Stimulated activated CD8-positive, alpha-beta memory T cell treated with anti-CD3 and anti-CD28 coated beads, Interleukin-4, amount 100 ng/mL, for 24 hours (primary cell): Measurements from ENCODE around the gene PDLIM5.
"Not testable (repeated sequence)": the region's sequence is repeated elsewhere in the genome, so short reads cannot be mapped to it uniquely, and the experiment has no call there.

Experiments
- DNase-seq: peaks from one replicate; pipeline ENCODE4 v3.0.0-alpha.2; 2020; ENCODE audit warnings: low read depth

Gene PDLIM5

DNA sequence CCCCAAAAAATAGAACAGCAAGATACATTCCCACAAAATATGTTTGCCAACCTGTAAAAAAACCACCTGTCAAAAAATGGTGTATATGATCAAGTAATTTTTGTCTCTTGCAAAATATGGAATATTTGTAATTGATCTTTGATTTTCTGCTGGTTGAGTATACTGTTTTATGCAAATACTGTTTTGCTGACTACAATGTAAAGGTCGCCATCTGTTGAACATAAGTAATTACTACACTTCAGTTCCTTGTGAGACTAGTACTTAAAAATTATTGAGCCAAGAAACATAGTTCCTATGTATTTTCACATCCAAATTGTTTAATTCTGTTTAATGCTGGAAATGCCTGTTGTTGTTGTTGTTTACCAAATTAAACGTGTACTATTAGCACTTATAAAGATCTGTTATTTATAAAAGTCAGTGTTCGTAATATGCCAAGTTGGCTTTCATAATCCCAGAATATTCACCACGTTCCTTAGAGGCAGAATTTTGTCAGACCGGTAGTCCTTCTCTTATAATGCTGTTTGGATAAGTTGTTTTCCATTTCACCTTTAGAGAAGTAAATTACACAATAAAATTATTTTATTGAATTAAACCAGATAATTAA lies 144.2 kb downstream of the PDLIM5 start:
- DNase-seq: no peak

DNA sequence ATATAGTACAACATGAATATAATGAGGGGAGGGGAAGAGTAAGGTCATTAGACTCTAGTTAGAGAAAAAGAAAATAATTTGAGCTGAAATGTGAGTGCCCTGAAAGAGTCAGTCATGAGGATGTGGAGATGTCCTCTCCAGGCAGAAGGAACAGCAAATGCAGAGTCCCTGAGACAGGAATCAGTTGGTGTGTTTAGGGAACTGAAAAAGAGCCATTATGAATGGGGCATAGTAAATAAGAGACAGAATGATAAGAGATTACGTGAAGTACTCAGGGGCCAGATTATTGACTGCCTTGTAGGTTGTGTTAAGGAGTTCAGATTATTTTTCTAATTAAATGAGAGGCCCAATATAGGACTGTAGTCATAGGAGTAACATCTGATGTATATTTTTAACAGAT lies 147.0 kb downstream of the PDLIM5 start:
- no peak for DNase-seq

DNA sequence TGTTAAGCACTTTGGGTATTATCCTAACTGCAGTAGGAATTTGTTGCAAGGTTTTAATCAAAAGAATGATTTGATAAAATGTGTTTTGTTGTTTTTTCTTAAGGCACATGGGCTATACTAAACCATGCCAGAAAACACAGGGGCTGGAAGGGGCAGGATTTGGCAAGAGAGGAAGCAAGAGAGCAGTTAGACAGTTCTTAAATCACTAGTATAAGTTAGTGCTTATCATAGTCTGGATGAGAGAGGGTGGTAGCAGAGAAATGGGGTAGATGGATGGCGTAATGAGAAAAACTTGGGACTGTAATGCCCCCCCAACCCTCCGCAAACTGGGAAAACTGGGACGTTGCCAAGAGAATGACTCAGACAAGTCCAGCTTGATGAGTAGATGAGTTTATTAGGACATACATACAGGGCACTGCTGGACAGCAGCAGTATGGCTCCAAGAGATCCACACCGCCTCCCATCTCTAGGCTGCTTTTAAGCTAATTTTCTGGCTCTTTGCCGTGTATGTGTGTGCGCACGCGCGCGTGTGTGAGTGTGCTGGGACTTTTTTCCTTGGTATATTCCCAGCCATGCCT lies 151.5 kb downstream of the PDLIM5 start:
- no peak for DNase-seq

DNA sequence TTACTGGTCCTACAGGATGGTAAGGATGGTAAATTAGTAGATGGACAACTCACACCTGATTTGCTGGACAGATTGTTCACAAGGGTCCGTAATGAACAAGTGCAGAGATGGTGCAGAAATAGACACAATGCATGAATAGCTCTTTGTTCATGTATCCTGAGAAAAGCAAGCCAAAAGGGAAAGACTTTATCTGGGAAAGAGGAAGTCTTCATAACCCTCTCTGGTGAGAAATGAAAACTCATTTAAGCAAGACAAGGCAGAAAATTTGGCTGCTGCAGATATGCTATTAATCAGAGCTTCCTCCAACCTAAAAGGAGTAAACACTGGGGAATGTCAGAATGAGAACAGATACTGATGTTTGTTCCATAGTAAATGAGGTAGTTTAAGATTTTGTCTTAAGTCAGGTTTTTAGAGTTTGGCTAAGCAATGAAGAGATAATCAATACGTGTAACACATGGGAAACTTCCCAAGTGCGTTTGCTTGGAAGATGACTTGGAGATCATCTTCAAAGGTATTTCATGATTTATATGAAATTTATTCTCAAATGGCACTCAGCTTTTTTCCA lies 153.6 kb downstream of the PDLIM5 start:
- no peak for DNase-seq

DNA sequence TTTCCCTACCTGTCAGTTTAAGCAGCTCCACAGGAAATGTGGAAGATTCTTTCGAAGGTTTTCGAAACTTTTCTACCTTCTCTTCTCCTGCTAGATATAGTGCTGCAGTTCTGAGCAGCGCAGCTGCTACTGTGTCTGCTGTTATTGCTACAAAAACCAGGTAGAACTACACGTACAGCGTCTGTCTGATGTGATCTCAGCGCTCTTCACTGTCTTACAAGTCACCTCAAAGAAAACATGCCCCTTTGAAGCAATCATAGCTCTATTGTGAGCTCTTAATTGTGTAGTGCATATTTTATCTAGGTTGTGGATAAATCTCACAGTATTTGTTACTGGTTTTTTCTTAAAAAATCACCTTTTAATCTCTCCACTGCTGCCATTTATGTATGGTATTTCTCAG lies 158.4 kb downstream of the PDLIM5 start:
- DNase-seq: no peak

DNA sequence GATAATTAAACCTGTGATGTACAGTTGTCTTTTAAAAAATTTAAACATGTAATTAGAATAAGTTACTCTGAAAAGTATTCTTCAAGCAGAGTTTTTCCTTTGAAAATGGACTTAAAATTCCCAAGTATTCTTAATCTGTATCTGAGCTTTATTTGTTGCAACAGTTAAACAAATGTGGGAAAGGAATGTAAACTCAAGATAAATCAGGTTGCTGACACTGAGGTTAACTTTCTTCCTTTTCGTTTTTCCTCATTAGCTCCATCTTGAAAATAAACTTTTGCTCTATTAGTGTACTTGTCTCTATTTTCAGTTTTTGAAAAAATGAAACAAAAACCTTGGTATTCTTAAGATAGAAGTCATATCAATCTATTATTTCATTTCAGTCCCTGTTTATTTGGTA lies 161.5 kb downstream of the PDLIM5 start:
- DNase-seq: no peak

DNA sequence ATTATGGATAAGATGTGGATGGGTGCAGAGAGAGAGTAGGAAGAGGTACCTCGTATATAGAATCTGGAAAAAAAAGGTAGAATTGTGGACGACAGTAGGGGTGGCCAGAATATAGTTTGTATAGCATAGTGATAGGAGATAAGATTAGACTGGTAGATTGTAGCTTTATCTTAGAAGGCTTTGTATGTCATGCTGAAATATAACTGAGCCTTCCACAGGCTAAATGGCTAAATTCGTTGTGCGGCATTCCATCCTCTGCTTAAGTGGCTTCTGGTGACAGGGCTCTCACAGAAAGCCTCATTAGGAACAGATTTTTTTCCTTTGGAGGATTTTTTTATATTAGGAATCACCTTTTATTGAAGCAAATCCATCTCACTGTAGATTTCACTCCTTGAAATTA lies 163.7 kb downstream of the PDLIM5 start:
- no peak for DNase-seq

DNA sequence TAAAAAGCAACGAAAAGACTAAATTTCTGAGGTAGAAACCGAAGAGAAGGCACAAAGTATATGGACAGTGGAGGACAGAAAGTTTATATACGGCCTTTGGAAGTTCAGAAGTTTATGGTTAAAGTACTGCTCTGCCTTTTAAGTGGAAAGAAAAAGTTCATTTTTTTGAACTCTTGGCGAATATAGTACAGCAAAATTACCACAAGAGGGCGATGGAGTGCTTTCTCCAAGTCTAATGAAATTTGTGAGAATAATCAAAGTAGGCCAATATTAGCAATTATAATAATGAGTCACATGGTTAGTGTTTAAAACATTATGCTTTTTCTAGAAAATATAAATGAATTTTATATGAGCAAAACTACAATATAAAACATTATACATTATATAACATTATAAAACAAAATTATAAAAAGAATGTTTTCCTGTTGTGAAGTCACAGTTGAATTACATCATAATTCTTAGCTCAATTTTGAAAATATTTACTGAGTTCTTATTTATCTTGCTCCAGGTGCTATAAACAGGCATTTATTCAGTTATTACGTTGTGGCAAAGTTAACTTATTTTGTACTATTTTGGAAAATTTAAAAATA lies 169.8 kb downstream of the PDLIM5 start:
- no peak for DNase-seq

DNA sequence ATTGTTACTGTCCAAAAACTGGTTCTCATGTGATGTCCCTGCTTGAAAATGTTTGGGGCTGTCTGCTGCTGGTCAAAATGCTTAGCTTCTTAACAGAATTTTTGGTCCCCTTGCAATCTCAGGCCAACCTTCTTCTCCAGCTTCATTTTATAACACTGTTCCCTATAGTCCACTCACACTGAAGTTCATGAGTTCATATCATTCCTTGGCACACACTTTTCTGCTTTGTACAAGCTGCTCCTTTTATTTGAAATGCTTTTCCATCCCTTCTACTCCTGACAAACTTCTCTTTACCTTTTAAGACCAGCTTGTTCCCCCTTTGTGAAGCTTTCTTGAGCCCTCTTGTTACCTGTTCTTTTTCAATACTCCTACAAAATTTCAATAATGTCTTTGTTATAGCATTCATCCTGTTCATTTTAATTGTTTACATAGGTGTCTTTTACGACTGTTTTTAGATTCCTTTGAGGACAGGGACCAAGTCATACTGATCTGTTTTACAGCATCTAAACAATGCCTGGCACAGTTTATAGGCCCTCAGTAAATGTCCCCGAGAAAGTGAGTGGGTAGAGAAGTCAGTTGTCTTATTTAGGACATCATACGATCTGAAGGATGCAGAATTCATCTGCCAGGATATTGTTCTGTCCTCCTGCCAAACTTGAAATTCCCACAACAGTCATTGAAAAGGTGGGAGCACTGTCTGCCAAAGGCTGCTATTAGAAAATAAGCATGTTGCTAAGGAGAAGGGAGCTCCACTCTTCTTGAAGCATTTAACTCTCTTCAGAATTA lies 171.6 kb downstream of the PDLIM5 start:
- no peak for DNase-seq

DNA sequence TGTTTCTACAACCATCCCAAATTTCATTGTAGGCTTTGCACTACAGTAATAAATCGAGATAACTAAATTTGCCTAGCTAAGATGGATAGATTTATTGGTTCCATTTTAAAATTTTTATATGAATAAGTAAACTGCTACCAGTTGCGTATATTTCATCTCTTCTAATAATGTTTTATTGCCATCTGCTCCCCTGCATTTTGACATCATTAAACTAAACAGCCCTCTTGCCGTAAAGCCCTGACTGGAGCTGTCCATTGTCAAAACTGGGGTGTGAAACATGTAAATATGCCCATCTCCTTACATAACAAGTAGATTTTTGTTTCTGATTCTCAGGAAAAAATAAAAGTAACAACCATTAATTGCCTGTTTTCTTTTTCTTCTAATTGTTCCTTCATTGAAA lies 175.2 kb downstream of the PDLIM5 start:
- DNase-seq: no peak

DNA sequence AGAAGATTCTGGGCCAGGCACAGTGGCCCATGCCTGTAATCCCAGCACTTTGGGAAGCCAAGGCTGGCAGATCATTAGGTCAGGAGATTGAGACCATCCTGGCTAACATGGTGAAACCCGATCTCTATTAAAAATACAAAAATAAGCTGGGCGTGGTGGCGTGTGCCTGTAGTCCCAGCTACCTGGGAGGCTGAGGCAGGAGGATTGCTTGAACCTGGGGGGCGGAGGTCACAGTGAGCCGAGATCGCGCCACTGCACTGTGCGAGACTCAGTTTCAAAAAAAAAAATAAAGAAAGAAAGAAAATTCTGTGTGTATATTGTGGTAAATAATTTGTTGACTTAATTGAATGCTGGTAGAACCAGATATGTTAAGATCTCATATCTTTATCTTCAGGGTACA lies 177.3 kb downstream of the PDLIM5 start:
- not testable (repeated sequence) for DNase-seq

DNA sequence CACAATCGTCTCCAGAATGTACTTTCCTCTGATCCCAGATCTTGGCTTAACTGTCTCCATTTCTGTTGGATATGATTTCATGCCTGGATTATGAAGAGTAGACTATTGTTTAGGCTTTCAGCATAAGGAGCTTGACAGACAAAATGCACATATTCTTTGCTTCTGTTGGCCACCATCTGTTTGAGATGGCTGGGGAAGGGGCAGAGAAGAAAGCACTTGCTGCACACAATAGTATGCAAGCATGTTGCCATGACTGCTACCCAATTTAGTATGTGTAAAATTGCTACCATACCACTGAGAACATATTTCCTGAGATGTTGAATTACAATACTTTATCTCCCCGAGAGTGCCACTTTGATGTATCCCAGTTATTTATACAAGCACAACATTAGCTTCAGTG lies 178.1 kb downstream of the PDLIM5 start:
- DNase-seq: no peak

DNA sequence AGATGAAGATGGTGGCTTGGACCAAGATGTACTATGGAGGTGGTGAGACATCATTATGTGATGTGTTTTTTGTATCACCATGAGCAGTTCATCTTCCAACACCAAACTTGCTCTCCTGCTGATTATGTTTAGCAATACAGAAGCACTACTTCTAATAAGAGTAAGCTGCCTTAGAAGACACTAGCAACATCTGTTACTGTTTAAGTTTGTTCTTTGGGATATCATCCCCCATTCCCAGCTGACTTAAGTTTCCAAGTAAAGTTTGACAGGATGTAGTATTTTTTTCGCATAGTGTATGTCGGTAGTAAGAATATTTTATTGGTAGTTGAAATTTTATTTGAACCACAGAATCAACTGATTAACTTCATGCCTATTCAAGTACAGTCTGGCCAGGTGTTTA lies 182.5 kb downstream of the PDLIM5 start:
- DNase-seq: no peak

DNA sequence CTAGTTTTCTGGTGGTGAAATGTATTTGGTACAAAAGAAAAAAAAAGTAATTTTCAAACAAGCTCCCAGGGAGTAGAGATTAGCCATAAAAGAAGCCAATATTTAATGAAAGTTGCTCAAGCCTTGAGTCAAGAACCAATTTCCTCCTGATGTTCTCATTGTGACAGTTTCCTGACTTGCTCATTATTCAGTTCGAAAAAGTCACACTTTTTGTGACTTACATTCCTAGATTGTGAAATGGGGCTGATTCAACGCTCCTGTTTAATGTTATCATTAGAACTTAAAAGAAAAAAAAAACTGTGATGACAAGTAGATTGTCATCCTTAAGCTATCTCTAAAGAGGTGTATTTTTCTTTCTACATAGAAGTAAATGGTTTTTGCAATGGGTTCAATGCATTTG lies 183.4 kb downstream of the PDLIM5 start:
- DNase-seq: no peak

DNA sequence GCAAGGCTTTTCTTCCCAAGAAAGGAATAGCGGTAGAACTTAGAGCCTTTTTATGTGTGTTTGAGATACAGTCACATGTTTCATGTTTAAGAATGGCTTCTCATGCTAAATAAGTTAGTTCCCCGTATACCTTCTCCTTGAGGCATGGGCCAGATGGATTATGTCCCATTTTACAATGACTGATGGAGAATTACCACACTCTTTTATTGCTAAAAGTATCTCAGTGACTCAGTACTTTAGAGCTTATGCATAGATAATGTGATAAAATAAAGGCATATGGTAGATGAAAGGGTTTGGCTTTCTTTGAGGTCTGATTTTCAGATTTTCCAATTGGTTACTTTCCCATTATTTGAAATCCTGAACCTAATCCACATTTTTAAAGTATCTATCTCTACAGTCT lies 184.3 kb downstream of the PDLIM5 start:
- no peak for DNase-seq

DNA sequence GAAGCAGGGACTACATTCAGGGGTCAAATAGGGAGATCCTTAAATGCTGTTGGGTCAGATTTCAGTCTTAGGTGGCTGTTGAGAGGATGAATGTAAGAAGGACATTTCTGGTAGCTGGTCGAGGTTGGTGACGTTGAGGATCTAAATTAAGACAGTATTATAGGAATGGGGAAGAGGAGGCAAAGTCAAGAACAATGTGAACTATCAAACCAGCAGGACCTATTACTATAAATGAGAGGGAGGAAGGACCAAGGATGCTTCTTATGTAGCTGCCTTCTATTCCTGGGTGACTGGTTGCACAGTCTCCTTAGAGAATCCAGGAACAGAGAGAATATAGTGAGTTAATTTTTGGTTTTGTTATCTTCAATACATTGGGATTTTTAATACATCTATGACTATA lies 187.6 kb downstream of the PDLIM5 start:
- no peak for DNase-seq

DNA sequence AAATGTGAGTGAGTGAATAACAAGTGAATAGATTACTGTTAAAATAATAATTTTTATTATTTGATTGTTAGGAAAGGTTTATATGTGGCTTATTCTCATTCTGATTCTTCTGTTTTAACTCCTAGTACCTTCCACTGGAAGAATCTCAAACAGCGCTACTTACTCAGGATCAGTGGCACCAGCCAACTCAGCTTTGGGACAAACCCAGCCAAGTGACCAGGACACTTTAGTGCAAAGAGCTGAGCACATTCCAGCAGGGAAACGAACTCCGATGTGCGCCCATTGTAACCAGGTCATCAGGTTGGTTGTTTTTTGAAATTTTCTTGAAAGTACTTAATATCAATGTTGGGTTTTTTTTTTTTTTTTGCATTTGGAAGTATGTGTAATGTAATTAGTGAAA lies 188.4 kb downstream of the PDLIM5 start:
- DNase-seq: no peak

DNA sequence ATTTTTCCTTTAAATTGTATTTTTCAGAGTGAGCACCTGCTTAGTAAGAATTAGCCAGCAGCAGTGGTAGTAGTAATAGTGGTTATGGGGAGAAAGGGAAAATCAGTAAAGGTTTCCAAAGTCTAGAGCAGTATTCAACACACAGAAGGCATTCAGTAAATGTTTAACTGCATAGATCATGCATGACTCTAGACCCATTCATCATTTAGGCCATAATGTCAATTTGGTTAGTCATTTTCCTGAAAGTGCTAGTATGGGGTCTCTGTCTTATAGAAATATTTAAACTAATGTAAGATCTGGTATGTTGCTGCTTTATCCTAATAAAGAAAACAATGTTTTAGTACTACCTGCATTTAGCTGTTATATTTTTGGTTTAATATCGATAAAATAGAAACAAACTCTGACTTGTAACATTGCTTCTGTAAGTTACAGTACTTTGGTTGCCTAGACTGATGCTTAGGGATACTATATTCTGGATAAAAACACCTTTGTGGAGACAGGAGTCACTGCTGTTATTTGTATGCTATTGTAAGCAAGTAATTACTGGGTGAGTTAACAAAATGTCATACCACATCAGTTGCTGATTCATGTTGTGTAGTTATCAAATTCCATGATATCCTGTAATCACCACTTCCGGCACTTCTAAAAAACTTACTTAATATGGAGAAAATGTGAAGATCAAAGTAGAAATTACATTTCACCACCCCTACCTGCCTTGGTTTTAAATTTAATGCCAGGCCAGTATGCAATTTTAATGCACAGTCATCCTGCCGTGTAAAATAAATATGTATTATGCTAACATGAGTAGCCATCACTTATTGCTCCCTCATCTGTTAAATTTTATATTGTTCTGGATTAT lies 190.2 kb downstream of the PDLIM5 start:
- DNase-seq: no peak

DNA sequence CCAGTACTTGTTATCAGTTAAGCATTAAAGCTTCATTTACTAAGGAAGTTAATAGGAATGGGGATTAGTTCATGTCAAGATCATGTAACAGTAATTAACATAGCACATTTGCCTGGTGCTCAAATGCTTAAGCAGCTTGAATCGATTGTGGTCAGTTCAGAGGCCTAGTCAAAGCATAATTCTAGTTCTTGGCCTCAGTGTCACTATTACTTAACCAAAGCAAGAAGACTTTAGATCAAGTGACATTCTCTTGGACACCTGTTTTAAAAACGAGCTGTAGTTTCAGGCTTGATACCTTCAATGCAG lies 190.8 kb downstream of the PDLIM5 start:
- DNase-seq: no peak

DNA sequence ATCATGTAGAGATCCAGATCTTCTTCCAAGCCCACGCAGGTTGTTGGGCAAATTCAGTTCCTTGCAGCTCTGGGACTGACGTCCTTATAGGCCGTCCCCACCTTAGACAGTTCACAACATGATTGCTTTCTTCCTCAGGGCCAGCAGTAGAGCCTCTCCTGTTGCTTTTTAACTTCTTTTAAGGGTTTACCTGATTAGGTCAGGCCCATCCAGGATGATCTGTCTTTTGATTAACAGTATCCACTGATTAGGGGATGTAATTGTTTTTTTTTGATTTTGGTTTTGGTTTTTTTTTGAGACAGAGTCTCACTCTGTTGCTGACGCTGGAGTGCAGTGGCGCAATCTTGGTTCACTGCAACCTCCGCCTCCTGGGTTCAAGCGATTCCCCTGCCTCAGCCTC lies 197.0 kb downstream of the PDLIM5 start:
- DNase-seq: no peak

DNA sequence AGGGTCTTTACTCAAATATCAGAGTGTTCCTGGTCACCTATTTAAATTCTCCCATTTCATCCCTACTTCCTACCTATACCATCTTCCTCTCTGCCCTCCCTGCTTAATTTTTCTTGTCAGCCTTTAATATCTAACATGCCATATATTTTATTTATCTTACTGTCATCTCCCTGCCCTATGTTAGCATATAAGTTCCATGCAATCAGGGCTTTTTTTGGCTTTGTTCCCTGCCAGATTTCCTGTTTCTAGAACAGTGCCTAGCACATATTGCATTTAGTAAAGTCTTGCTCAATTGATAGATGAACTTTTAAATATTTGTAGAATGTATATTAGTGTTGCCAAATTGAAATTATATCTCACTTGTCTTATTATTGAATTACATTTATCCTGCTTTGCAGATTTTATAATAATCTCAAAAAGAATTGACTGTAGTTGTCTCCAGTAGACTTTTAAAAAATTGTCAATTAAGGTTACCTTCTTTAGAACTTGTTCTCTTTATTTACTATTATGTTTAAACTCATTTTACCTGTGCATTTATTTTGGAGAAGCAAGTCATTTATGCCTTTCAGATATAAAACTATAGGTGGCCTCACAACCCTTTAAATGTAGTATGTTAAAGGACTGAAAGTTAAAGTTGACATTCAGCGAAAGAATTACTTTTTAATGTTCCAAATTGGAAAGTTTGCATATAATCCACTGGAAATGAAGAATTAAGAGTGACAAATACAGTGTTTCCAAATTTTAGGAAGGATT lies 197.8 kb downstream of the PDLIM5 start:
- DNase-seq: no peak

DNA sequence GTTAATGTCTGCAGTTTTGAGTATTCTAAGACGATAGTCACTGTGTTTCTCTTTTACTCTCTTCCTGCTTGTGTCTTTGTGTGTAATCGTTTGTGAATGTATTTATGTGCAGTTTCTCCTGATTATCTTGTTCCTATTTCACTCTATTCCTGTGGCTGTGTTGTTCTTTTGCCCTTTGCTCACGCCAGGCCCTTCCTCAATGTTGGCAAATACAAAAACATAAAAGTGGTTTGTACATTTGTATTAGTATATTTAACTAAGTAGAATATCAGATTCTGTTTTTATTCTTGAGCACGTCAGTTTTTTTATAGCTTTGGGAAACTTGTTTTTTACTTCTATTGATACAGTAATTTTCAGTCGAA lies 198.4 kb downstream of the PDLIM5 start:
- no peak for DNase-seq
